Loucy (cell line): ENCODE results near the gene SSBP4.
A peak's percentile ranks its signal among the peaks of the same experiment; 100 is the strongest.

Experiments
- H2AFZ ChIP-seq: fragments of 200-600 bp; sonication (generic); 2 replicates; pipeline ENCODE4 v1.6.0; 2016; ENCODE audit warnings: antibody characterized with exemption, mild to moderate bottlenecking, low read length, moderate library complexity
- H3F3A ChIP-seq: fragments of 200-600 bp; 2 replicates; pipeline ENCODE4 v1.6.0; 2016; ENCODE audit warnings: antibody characterized with exemption, low read depth, mild to moderate bottlenecking
- H3K27me3 ChIP-seq: fragments of 200-600 bp; sonication (generic); 2 replicates; pipeline ENCODE4 v1.6.1; 2014; ENCODE audit warnings: low read length, mild to moderate bottlenecking; ENCODE audit not compliant: insufficient read depth, poor library complexity, severe bottlenecking
- H3K36me3 ChIP-seq: fragments of 200-600 bp; sonication (generic); 2 replicates; pipeline ENCODE4 v1.6.1; 2016; ENCODE audit warnings: low read length; ENCODE audit not compliant: insufficient read depth
- H3K4me1 ChIP-seq: fragments of 200-600 bp; sonication (generic); 2 replicates; pipeline ENCODE4 v1.5.1; 2014; ENCODE audit warnings: low read length, mild to moderate bottlenecking; ENCODE audit not compliant: insufficient read depth, poor library complexity, severe bottlenecking
- H3K4me2 ChIP-seq: fragments of 200-600 bp; sonication (generic); 2 replicates; pipeline ENCODE4 v1.6.0; 2014; ENCODE audit warnings: antibody characterized with exemption, low read length, low read depth, mild to moderate bottlenecking; ENCODE audit not compliant: poor library complexity, severe bottlenecking
- H3K4me3 ChIP-seq: fragments of 200-600 bp; sonication (generic); 2 replicates; pipeline ENCODE4 v1.5.1; 2014; ENCODE audit warnings: low read length, mild to moderate bottlenecking, mixed read lengths; ENCODE audit not compliant: poor library complexity, severe bottlenecking
- H3K79me2 ChIP-seq: fragments of 200-600 bp; sonication (generic); 2 replicates; pipeline ENCODE4 v1.6.1; 2014; ENCODE audit warnings: low read length; ENCODE audit not compliant: insufficient read depth
- H3K9ac ChIP-seq: fragments of 200-600 bp; sonication (generic); 2 replicates; pipeline ENCODE4 v1.6.0; 2014; ENCODE audit warnings: mild to moderate bottlenecking, low read depth, low read length, moderate library complexity; ENCODE audit not compliant: poor library complexity, severe bottlenecking
- H3K9me2 ChIP-seq: fragments of 200-600 bp; sonication (generic); replicated peaks from 2 replicates; pipeline ENCODE4 v1.6.1; 2016; ENCODE audit warnings: low read depth, low read length, mixed read lengths
- H3K9me3 ChIP-seq: fragments of 200-600 bp; sonication (generic); 2 replicates; pipeline ENCODE4 v1.6.1; 2014; ENCODE audit warnings: mild to moderate bottlenecking, antibody characterized with exemption, low read length, low read depth; ENCODE audit not compliant: insufficient read depth
- H4K20me1 ChIP-seq: fragments of 200-600 bp; sonication (generic); 2 replicates; pipeline ENCODE4 v1.6.0; 2014; ENCODE audit warnings: antibody characterized with exemption, low read length, mild to moderate bottlenecking; ENCODE audit not compliant: insufficient read depth, poor library complexity, severe bottlenecking
- EZH2phosphoT487 ChIP-seq: fragments of 200-600 bp; IDR thresholded peaks from 2 replicates; pipeline ENCODE4 v1.6.1; 2018; ENCODE audit warnings: antibody characterized with exemption, mild to moderate bottlenecking, moderate library complexity, borderline replicate concordance
- TF ChIP-seq, protein P1 (sequence below): fragments of 200-600 bp; sonication (generic); conservative IDR thresholded peaks from 2 replicates; pipeline ENCODE4 v1.5.1; 2014; ENCODE audit warnings: mild to moderate bottlenecking, antibody characterized with exemption, low read length

The SSBP4 gene

DNA sequence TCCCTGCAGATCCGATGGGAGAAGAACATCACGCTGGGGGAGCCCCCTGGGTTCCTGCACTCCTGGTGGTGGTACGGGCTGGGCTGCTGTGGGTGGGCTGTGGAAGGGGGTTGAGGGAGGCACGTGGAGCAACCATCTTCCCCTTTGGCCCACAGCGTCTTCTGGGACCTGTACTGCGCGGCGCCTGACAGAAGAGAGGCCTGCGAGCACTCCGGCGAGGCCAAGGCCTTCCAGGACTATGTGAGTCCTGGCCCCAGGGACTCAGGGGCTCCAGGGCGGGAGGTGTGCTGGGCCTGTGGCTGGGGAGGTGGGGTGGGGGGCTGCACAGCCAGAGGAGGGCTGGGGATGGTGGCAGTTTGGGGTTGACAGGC, 8.5 kb downstream of the SSBP4 start:
- Histone ChIP-seq H3K4me2 (no peak overlapping the region), H4K20me1 (peaks cover 30% of the 10 kb centered on the region), H3K9me3 (no peaks in the 10 kb centered on the region), H3F3A (no peaks in the 10 kb centered on the region), H2AFZ (no peak overlapping the region), H3K9ac (no peak overlapping the region), H3K36me3 (no peaks in the 10 kb centered on the region), H3K79me2 (peaks cover 48% of the 10 kb centered on the region; the same call in 1 of the 2 replicates), H3K4me3 (no peak overlapping the region), H3K4me1 (peaks cover 24% of the 10 kb centered on the region), H3K27me3 (no peaks in the 10 kb centered on the region), H3K9me2 (no peaks in the 10 kb centered on the region)
- TF ChIP-seq, protein P1, sequence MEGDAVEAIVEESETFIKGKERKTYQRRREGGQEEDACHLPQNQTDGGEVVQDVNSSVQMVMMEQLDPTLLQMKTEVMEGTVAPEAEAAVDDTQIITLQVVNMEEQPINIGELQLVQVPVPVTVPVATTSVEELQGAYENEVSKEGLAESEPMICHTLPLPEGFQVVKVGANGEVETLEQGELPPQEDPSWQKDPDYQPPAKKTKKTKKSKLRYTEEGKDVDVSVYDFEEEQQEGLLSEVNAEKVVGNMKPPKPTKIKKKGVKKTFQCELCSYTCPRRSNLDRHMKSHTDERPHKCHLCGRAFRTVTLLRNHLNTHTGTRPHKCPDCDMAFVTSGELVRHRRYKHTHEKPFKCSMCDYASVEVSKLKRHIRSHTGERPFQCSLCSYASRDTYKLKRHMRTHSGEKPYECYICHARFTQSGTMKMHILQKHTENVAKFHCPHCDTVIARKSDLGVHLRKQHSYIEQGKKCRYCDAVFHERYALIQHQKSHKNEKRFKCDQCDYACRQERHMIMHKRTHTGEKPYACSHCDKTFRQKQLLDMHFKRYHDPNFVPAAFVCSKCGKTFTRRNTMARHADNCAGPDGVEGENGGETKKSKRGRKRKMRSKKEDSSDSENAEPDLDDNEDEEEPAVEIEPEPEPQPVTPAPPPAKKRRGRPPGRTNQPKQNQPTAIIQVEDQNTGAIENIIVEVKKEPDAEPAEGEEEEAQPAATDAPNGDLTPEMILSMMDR: no peak
- TF ChIP-seq EZH2phosphoT487: no peak

DNA sequence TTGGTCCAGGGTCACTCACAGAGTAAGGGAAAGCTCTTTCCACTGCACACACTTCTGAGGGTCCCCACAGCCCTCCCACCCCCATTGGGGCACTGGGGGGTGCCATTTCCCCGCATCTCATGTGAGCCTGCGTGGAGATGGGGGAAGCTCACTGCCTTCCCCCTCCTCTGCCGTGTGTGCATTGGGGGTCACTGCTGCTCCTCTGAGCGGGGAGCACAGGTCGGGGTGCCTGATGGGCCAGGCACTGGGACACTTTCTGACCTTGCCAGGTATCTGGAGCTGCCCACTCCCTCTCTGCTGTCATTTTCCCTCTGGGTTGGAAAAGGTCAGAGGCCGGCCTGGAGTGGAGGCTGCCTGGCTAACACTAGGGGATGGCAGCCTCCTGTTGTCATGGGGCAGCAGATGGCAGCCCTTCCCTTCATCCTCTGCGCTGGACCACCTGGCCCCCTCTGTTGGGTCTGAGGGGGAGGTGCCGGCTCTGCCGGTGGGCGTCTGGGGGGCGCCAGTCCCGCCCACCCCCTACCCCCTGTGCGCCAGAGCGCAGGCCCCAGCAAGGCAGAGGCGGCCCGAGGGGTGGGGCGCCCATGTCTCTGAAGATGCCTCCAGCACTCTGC, 9.1 kb downstream of the SSBP4 start:
- Histone ChIP-seq H3K9ac (no peak overlapping the region), H3K4me3 (peak overlapping the region; percentile 72)

DNA sequence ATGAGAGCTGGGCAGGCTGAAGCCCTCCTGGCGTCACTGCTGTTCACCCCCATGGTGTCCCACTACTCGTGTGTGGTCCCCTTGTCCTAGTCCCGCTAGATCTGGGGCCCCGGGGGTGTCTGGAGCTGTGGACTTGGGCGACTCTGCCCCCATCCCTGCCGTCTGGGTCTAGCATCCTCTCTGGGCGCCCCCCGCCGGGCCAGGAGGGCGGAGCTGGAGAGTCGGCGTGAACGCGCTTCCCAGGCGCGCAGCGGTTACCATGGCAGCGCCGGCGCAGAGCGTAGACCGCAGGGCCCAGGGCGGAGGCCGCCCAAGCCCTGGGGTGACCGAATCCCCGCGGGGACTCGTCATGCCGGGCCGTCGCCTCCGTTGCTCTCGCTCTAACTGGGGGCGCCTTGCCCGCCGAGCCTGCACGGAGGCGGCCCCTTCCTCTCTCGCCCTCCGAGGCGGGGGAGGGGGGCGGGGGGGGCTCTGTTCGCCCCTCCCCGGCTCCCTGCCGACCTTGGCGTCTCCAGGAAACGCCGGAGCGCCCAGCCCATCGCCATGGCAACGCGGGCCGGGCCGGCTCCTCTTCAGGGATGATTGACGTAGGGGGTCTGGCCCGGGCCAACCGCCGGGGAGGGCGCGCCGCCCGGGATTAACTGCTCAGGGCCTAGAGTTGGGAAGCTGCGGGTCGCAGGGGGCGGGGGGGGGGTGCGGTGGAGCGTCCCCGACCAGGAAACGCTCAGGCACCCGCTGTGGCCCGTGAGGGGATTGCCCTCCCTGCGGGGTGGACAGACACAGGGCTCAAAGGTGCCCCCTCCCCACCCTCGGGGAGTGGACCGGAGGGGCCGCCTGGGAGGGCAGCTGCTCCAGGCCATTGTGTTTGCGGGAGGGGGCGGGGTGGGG, 9.8 kb downstream of the SSBP4 start:
- Histone ChIP-seq H3K36me3 (no peaks in the 10 kb centered on the region), H3K9ac (peak overlapping the region; percentile 71), H3K9me3 (no peaks in the 10 kb centered on the region), H3K4me2 (peak overlapping the region; percentile 88), H3K4me1 (peaks cover 18% of the 10 kb centered on the region), H3K4me3 (peak overlapping the region; percentile 72), H3K9me2 (no peaks in the 10 kb centered on the region), H4K20me1 (peaks cover 25% of the 10 kb centered on the region), H2AFZ (no peak overlapping the region), H3K27me3 (no peaks in the 10 kb centered on the region), H3K79me2 (peaks cover 35% of the 10 kb centered on the region; the same call in 1 of the 2 replicates), H3F3A (no peaks in the 10 kb centered on the region)
- TF ChIP-seq, protein P1: 0 out of 2 replicates have a peak, but pooled peaks have one; percentile 19
- TF ChIP-seq EZH2phosphoT487: no peak

More for the DNA sequence above, 9.1 kb downstream of the SSBP4 start:
- Histone ChIP-seq H3F3A (no peaks in the 10 kb centered on the region), H4K20me1 (peaks cover 27% of the 10 kb centered on the region), H3K4me1 (peaks cover 19% of the 10 kb centered on the region), H3K27me3 (no peaks in the 10 kb centered on the region), H3K79me2 (peaks cover 42% of the 10 kb centered on the region; the same call in 1 of the 2 replicates), H3K4me2 (peak overlapping the region; percentile 88), H2AFZ (no peak overlapping the region), H3K9me2 (no peaks in the 10 kb centered on the region), H3K36me3 (no peaks in the 10 kb centered on the region), H3K9me3 (no peaks in the 10 kb centered on the region)
- TF ChIP-seq, protein P1: no peak
- no peak for TF ChIP-seq EZH2phosphoT487
